ENCODE results near the gene SMARCA2. TPM values are rescaled to one million over a fixed set of nuclear protein-coding genes. Genes with fewer than 3 reads are reported as not detected.

Gene SMARCA2
- total and polyA plus RNA-seq, 12 donors = 38.3 to 192 (median 142) TPM

GRCh38 chr9:2017331-2018161 lies 2.4 kb downstream of the SMARCA2 start:
- Histone ChIP-seq H3K4me1 (replicated peaks in 1 of 2) (peaks cover 23 to 48% of the 10 kb centered on the region in 2 donors), H3K4me3 (peak overlapping the region; percentile 79 to 97 (median 82)), H3K27ac (peak overlapping the region; percentile 87 to 99 (median 99)), H3K36me3 (replicated peaks in 1 of 2) (no peaks in the 10 kb centered on the region), H3K27me3 (no peaks in the 10 kb centered on the region), H3K9me3 (replicated peaks in 1 of 3) (no peaks in the 10 kb centered on the region)
- intact Hi-C loops (cut with DNase I) = no loop called here
- 0 to 1% (median 0%) methylated on average over 25 to 81 of the region's 81 CpGs for WGBS, 4 donors
- TF ChIP-seq CTCF (IDR thresholded peaks at IDR 0.05) (no peak), POLR2A (IDR thresholded peaks at IDR 0.05) (peak; percentile 49 to 86)
- DNase-seq = peak; percentile 80 to 89 (median 85)

GRCh38 chr9:2018162-2018643 lies 3.1 kb downstream of the SMARCA2 start:
- WGBS, 4 donors = 2 to 7% (median 4%) methylated on average over 7 of the region's 7 CpGs
- Histone ChIP-seq H3K36me3 (replicated peaks in 1 of 2) (no peaks in the 10 kb centered on the region), H3K4me3 (peak overlapping the region; percentile 79 to 97 (median 82)), H3K27me3 (no peaks in the 10 kb centered on the region), H3K27ac (peak overlapping the region; percentile 87 to 99 (median 99)), H3K4me1 (replicated peaks in 1 of 2) (peaks cover 30 to 55% of the 10 kb centered on the region in 2 donors), H3K9me3 (replicated peaks in 1 of 3) (no peaks in the 10 kb centered on the region)
- TF ChIP-seq POLR2A (IDR thresholded peaks at IDR 0.05) (no peak), CTCF (IDR thresholded peaks at IDR 0.05) (no peak)
- DNase-seq = no peak
- intact Hi-C loops (cut with DNase I) = no loop called here

GRCh38 chr9:2018764-2019558 lies 3.8 kb downstream of the SMARCA2 start:
- Histone ChIP-seq H3K4me3 (peak overlapping the region in 2 of 4 donors; percentile 79 to 97), H3K9me3 (replicated peaks in 1 of 3) (no peaks in the 10 kb centered on the region), H3K27ac (peak overlapping the region in 4 of 5 donors; percentile 2 to 99 (median 99)), H3K36me3 (replicated peaks in 1 of 2) (no peaks in the 10 kb centered on the region), H3K4me1 (replicated peaks in 1 of 2) (peaks cover 32 to 56% of the 10 kb centered on the region in 2 donors), H3K27me3 (no peaks in the 10 kb centered on the region)
- 38 to 50% (median 40%) methylated on average over 6 of the region's 6 CpGs for WGBS, 4 donors
- no peak for TF ChIP-seq POLR2A (IDR thresholded peaks at IDR 0.05)
- TF ChIP-seq CTCF (IDR thresholded peaks at IDR 0.05) = no peak
- no peak for DNase-seq
- intact Hi-C loops (cut with DNase I) = no loop called here

- H3K9me3 ChIP-seq (replicated peaks in 1 of 3) = no peaks in the 10 kb centered on the region
- no peak overlapping the region for H3K4me3 ChIP-seq
- H3K27ac ChIP-seq = no peak overlapping the region
- H3K36me3 ChIP-seq (replicated peaks in 1 of 2) = no peaks in the 10 kb centered on the region
- TF ChIP-seq CTCF (IDR thresholded peaks at IDR 0.05) (no peak), POLR2A (IDR thresholded peaks at IDR 0.05) (no peak)
- intact Hi-C loops (cut with DNase I) = no loop called here
- DNase-seq = no peak
- WGBS, 4 donors = 55 to 70% (median 61%) methylated on average over 1 of the region's 1 CpG
- peaks cover 40 to 59% of the 10 kb centered on the region in 2 donors for H3K4me1 ChIP-seq (replicated peaks in 1 of 2)
- H3K27me3 ChIP-seq = no peaks in the 10 kb centered on the region
These were observed 4.6 kb downstream of the SMARCA2 start for GRCh38 chr9:2019723-2020122.

Data from adrenal gland (tissue), 12 donors.